GM21526 (cell line): Measurements from ENCODE around the gene BAMBI.
A peak's percentile ranks its signal among the peaks of the same experiment; 100 is the strongest.
"Not testable (repeated sequence)": the region's sequence is repeated elsewhere in the genome, so short reads cannot be mapped to it uniquely, and the experiment has no call there.

Experiments used
- ATAC-seq: cut with Tn5 transposase; IDR thresholded peaks from one replicate; pipeline ENCODE4 v1.9.1; 2021; ENCODE audit warnings: moderate library complexity; ENCODE audit not compliant: unreplicated experiment, low FRiP score

BAMBI gene

GRCh38 chr10:28676968-28677887 lies at the start of gene BAMBI:
Gene BAMBI (plus strand): TSS chr10:28677521. CDS start chr10:28677898, 377 bp downstream.
- peak; percentile 98 for ATAC-seq

- peak; percentile 72 for ATAC-seq
Observed at GRCh38 chr10:28628184-28628893, 49.0 kb upstream of the BAMBI start.

GRCh38 chr10:28631896-28632583 lies 45.3 kb upstream of the BAMBI start:
- ATAC-seq: no peak

- no peak for ATAC-seq
Observed at GRCh38 chr10:28632584-28632945, 44.8 kb upstream of the BAMBI start.

DNA sequence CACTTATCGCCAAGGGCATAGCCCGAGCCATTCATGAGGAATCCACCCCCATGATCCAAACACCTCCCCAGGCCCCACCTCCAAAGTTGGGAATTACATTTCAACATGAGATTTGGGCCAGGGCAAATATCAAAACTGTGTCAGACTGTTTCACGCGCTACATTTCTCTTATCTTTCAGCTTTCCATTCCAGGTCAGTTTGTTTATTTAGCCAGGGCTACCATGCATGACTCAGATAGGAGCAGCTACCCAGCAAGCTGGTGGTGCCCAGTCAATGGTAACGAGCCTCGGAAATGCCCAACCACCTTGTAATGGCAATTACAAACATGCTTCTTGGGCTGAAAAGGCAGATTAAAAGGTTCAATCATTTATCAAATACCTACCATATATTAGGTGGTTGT lies 43.6 kb upstream of the BAMBI start:
- ATAC-seq: no peak

- no peak for ATAC-seq
Observed at GRCh38 chr10:28637346-28637745, 40.0 kb upstream of the BAMBI start.

GRCh38 chr10:28638392-28638791 lies 38.9 kb upstream of the BAMBI start:
- no peak for ATAC-seq

GRCh38 chr10:28640551-28640950 lies 36.8 kb upstream of the BAMBI start:
- ATAC-seq: no peak

DNA sequence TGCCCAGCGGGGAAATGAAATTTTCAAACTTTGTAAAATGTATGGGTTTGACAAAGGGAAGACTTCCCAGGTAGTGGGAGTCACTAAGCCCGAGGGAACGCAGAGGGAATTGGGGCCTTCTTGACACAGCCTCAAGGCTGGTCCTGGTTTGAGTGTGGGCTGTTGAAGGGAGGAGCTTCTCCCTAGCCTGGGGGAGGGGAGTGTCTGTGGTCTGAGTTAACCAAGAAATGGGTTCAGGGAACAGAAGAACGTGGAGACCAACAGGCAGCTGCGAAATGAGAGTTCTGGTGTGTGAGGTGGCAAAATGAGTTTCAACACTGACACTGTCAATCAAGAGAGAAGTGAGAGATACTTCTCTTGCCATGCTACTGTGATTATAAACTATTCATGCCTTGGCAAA lies 32.7 kb upstream of the BAMBI start:
- ATAC-seq: no peak

- ATAC-seq: no peak
Observed at GRCh38 chr10:28652106-28652505, 25.2 kb upstream of the BAMBI start.

DNA sequence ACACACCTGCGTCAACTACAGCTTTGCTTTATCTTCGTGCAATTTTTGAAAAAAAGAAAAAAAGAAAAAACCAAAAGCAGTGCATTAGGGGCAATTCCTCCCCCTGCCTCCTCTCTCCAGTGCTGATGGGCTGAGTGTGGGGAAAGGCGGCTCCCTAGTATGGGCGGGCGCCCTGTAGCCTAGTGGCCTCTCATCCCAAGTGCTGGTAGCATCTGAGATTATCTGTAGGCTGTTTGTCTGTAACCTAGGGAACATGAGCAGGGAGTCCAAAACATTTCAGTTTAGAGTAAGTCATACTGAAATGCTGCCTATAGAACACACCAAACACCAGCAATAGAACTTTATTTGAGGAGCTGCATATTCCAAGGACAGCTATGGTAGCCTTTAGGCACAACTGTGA lies 24.6 kb upstream of the BAMBI start:
- no peak for ATAC-seq

DNA sequence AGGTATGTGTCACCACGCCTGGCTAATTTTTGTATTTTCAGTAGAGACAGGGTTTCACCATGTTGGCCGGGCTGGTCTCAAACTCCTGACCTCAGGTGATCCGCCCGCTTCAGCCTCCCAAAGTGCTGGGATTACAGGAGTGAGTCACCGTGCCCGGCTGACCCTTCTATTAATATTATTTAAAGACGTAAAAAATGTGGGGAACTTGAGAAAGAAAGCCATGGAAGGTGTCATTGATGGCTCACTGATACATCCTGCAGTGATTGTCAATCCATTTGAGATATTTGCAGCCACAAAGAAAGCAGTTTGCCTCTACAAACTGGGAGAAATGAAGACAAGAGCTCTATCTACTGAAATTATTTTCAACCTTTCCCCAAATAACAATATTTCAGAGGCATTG lies 18.5 kb upstream of the BAMBI start:
- not testable (repeated sequence) for ATAC-seq

DNA sequence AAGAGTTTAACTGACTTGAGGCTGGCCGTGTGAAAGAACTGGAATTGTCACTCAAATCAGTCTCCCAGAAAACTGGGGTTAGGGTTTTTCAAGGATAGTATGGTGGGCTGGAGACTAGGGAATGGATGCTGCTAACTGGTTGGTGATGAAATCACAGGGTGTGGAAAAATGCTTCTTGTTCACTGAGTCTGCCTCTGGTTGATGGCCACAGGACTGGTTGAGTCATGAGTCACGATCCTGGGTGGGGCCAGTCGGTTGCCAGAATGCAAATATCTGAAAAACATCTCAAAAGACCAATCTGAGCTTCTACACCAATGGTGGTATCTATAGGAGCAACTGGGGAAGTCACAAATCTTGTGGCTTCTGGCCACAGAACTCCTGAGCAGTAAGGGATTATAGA lies 16.3 kb upstream of the BAMBI start:
- ATAC-seq: no peak

DNA sequence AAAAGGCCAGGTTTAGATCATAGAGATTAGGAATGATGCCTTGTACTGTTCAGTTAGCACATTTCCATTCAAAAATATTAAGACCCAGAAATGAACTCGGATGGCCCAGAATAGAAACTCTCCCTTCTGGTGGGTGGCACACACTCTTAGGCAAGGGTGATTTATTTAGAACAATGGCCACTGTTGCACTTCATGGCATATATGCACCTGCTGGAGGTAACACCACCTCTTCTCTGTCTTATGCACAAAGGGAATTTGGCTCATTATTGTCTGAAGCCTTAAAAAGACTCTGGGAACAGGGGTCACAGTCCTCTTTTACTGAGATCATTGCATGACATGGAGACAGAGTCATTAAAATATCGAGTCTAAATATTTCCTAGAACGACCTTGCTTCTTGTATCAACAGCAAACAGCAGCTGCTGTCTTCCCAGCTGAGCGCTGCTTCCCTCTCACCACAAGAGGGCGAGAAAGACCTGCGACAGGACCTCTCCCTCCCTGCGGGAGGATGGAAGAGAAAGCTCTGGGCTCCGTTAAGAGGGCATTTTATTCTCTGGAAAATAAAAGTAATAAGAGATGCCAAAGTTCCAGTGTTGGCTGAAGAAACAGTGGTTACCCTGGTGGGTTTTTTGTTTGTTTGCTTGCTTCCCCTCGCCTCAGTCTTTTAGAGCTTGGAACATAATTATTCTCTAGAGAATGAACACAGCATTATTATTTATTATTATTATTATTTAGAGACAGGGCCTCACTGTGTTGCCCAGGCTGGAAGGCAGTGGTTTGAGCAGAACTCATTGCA lies 13.5 kb upstream of the BAMBI start:
- ATAC-seq: peak; percentile 90

- no peak for ATAC-seq
Observed at GRCh38 chr10:28664369-28664740, 13.0 kb upstream of the BAMBI start.

DNA sequence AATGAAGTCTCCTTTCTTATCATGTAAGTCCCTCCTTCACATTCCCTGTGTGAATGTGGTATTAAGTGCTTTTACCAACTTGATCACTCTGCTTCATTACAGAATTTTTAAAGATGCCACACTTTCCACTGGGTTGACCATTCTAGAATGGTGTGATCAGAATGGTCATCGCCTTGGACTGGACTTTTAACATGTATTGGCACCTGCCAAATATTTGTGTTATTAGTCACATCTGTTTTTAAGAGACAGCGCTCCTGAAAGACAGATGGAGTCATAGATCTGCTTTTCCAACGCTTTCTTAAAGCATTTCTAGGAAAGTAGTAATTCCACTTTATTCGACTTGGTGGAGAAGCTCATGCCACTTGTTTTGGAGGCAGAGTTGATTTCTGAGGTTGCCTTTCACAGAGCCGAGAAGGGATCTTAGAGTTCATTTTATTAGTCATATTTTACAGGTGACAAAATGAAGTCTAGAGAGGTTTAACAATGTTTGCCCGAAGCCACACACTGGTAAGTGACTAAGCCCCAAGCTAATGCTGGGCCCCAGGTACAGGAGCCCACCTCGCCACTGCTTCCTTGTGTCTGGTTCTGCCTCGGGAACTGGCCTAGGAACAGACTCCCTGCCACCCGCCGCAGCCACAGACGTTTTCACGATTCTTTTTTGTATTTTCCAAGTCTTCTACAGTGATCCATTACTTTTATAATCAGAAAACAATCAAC lies 10.4 kb upstream of the BAMBI start:
- no peak for ATAC-seq

DNA sequence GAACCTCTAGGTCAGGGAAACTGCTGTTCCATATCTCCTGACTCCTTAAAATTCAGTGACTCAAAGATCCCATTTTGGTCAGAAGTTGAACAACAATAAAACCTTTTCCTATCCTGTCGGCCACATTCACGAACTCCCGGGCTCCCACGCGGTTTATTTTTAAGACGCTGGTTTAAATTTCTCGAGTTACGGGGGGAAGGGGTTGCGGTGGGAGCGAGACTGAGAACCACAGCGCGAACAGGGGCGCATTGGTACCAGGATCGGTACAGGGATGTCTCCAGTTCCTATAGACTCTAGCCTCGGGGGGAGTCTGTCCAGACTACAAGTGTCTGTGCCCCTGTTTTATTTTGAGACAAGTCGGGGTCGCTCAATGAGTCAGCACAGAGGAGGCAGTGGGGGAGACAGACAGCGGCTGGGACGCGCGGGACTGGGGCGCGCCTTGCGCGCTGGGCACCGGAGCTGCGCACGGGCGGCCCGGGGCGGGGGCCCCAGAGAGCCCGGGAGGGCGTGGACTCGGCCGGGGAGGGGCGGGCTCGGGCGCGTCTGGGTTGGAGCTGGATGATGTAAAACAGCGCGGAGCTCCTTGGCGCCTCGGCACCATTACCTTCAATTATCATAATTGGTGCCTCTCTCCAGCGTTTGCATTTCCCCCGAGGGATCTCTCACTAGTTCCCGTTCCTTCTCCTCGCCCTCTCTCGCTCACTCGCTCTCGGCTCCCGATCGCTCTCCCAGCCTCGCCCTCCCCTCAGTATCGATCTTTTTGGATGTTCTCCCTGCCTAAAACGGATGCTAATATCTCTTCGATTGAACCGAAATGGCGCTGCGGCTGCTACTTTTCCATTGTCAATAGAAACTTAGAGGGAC lies 8.7 kb upstream of the BAMBI start:
- ATAC-seq: no peak

DNA sequence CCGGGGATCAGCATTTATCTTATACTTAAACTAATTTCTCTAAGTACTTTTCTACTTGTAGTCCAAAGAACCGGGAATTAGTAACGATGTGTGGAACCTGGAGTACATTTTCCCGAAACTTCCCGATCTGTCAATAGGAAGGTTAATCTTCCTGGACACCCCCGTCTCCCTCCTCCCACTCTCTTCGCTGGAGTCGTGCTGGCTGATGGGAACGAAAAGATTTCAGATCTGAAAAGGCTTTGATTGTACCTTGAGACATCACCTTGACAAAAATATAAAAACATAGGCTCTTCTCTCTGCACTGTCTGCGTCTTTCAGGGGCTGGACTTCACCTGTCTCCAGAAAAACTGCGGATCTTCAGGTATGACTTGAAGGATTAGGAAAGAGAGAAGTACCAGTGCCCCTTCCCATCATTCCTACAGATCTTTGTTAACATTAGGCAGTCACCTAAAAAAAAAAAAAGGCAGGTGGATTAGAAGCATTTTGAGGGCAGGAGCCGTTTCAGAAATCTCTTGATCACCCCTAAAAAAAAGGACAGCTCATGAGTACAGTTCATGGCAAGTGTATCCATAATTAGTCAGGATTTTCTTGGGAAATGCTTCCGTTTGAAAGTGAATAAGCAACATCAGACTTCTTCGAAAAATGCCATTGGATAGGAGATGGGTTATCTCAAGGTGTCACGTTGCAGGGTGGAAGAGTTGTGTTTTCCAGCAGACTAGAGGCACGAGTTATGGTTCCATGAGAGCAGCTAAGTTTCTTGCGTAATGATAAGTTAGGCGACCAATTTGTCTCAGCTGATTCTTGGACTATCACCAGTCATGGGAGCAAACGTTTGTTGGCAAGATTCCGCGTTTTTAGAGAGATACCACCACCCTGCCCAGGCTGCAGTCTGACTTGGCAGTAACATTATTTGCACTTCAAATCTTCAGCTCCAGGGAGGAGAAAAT lies 7.8 kb upstream of the BAMBI start:
- ATAC-seq: no peak
